CD14-positive monocyte (primary cell): ENCODE results near the gene SLC22A14. TPM values are rescaled to one million over a fixed set of nuclear protein-coding genes. Genes with fewer than 3 reads are reported as not detected.

Experiments
- DNase-seq, 3 donors: peaks; one replicate each; pipeline ENCODE4 v3.0.0-alpha.2; 2011 to 2022
- H2AFZ ChIP-seq: 2 replicates; pipeline ENCODE4 v1.6.0; 2012; ENCODE audit warnings: mild to moderate bottlenecking, low read depth, low read length, inconsistent platforms; ENCODE audit not compliant: insufficient read depth, poor library complexity, severe bottlenecking
- H3K27ac ChIP-seq, 2 donors: 1 replicate in 1 of 2; 2 replicates in 1 of 2; pipeline ENCODE4 v1.5.1; 2012 to 2013; ENCODE audit warnings: low read length in 2 of 2, control low read depth in 1 of 2, inconsistent platforms in 1 of 2, low read depth in 1 of 2, mild to moderate bottlenecking in 1 of 2
- H3K27me3 ChIP-seq, 2 donors: one replicate each; pipeline versions ENCODE4 v1.6.0 to v1.6.1; 2011 to 2013; ENCODE audit warnings: low read length in 2 of 2; ENCODE audit not compliant: control insufficient read depth in 2 of 2, insufficient read depth in 2 of 2
- H3K36me3 ChIP-seq, 2 donors: replicated peaks in 1 of 2; 1 replicate in 1 of 2; 2 replicates in 1 of 2; pipeline versions ENCODE4 v1.5.1 to v1.6.1; 2012 to 2013; ENCODE audit warnings: low read length in 2 of 2, control low read depth in 1 of 2, inconsistent platforms in 1 of 2, mild to moderate bottlenecking in 1 of 2; ENCODE audit not compliant: insufficient read depth in 2 of 2, control insufficient read depth in 1 of 2
- H3K4me1 ChIP-seq, 2 donors: 1 replicate in 1 of 2; 2 replicates in 1 of 2; pipeline versions ENCODE4 v1.5.1 to v1.6.1; 2012 to 2013; ENCODE audit warnings: low read length in 2 of 2, control low read depth in 1 of 2, inconsistent platforms in 1 of 2, mild to moderate bottlenecking in 1 of 2, moderate library complexity in 1 of 2; ENCODE audit not compliant: insufficient read depth in 2 of 2, control insufficient read depth in 1 of 2
- H3K4me2 ChIP-seq: replicated peaks from 2 replicates; pipeline ENCODE3; 2012; ENCODE audit warnings: low read length, moderate library complexity, mild to moderate bottlenecking; ENCODE audit not compliant: poor library complexity, severe bottlenecking; ENCODE audit errors: extremely low read depth
- H3K4me3 ChIP-seq, 3 experiments: fragments of 200-600 bp in 1 of 3; sonication (generic) in 1 of 3; replicated peaks in 1 of 3; 1 replicate in 2 of 3; 2 replicates in 1 of 3; pipeline ENCODE4 v1.5.1; 2011 to 2013; ENCODE audit warnings: low read length in 3 of 3, mild to moderate bottlenecking in 3 of 3, control low read depth in 2 of 3, low read depth in 2 of 3, inconsistent platforms in 1 of 3, moderate library complexity in 1 of 3
- H3K79me2 ChIP-seq: 2 replicates; pipeline ENCODE4 v1.6.0; 2012; ENCODE audit warnings: mild to moderate bottlenecking, control low read depth, inconsistent platforms, low read length, moderate library complexity; ENCODE audit not compliant: insufficient read depth
- H3K9ac ChIP-seq: 2 replicates; pipeline ENCODE4 v1.6.0; 2017; ENCODE audit warnings: low read length, mild to moderate bottlenecking; ENCODE audit not compliant: insufficient read depth, poor library complexity, severe bottlenecking
- H3K9me3 ChIP-seq, 2 donors: replicated peaks in 1 of 2; 1 replicate in 1 of 2; 2 replicates in 1 of 2; pipeline versions ENCODE4 v1.5.1 to v1.6.1; 2012 to 2013; ENCODE audit warnings: low read length in 2 of 2, control low read depth in 1 of 2; ENCODE audit not compliant: control insufficient read depth in 1 of 2, insufficient read depth in 1 of 2
- H4K20me1 ChIP-seq: 2 replicates; pipeline ENCODE4 v1.6.0; 2012; ENCODE audit warnings: mild to moderate bottlenecking, low read length, control low read depth, moderate library complexity; ENCODE audit not compliant: insufficient read depth
- H3K27ac Mint-ChIP-seq, 7 donors: one replicate each; pipeline ENCODE4 v1.8.0; 2020; ENCODE audit warnings: mild to moderate bottlenecking in 7 of 7, mixed read lengths in 7 of 7, moderate library complexity in 6 of 7, inconsistent platforms in 2 of 7
- H3K27me3 Mint-ChIP-seq, 3 donors: one replicate each; pipeline ENCODE4 v1.8.0; 2021 to 2022; ENCODE audit warnings: low read depth in 3 of 3, mild to moderate bottlenecking in 3 of 3, mixed read lengths in 3 of 3, moderate library complexity in 3 of 3, inconsistent platforms in 1 of 3
- H3K36me3 Mint-ChIP-seq, 2 donors: one replicate each; pipeline ENCODE4 v1.8.0; 2020; ENCODE audit warnings: mixed read lengths in 2 of 2, inconsistent platforms in 1 of 2, mild to moderate bottlenecking in 1 of 2
- H3K4me1 Mint-ChIP-seq: one replicate; pipeline ENCODE4 v1.8.0; 2020; ENCODE audit warnings: mild to moderate bottlenecking, mixed read lengths
- H3K4me3 Mint-ChIP-seq, 2 donors: one replicate each; pipeline ENCODE4 v1.8.0; 2020; ENCODE audit warnings: mild to moderate bottlenecking in 2 of 2, mixed read lengths in 2 of 2, moderate library complexity in 1 of 2
- H3K9me3 Mint-ChIP-seq, 7 donors: one replicate each; pipeline ENCODE4 v1.8.0; 2020 to 2022; ENCODE audit warnings: mixed read lengths in 7 of 7, mild to moderate bottlenecking in 6 of 7, moderate library complexity in 6 of 7, inconsistent platforms in 2 of 7
- CTCF ChIP-seq: fragments of 200-600 bp; IDR thresholded peaks from one replicate; pipeline ENCODE4 v1.8.0; 2022; ENCODE audit warnings: antibody characterized with exemption, mild to moderate bottlenecking
- WGBS: methylation state at CpG from one replicate; pipeline ENCODE4 v1.1.5; 2013; ENCODE audit warnings: missing lambda C conversion rate; ENCODE audit not compliant: insufficient coverage; 5-methylcytosine and 5-hydroxymethylcytosine counted together
- intact Hi-C, 2 donors: fragments of 100-400 bp; cut with micrococcal nuclease; formaldehyde crosslinking; loops; one replicate each; pipeline versions ENCODE4 v1.15.0 to v1.15.1; 2023
- polyA plus RNA-seq, 3 donors: library from polyadenylated mRNA; depleted of rRNA in 1 of 3; unstranded in 2 of 3; stranded (reverse) in 1 of 3; fragments of 300-500 nt in 2 of 3; fragments of >200 nt in 1 of 3; fragmentation: Illumina TruSeq in 2 of 3; gene quantifications; 1 replicate in 2 of 3; 2 replicates in 1 of 3; pipeline ENCODE4 v1.2.3, GENCODE V29; 2012 to 2021

Gene SLC22A14
- polyA plus RNA-seq, 3 donors = 0.45 TPM; not detected in 2

DNA sequence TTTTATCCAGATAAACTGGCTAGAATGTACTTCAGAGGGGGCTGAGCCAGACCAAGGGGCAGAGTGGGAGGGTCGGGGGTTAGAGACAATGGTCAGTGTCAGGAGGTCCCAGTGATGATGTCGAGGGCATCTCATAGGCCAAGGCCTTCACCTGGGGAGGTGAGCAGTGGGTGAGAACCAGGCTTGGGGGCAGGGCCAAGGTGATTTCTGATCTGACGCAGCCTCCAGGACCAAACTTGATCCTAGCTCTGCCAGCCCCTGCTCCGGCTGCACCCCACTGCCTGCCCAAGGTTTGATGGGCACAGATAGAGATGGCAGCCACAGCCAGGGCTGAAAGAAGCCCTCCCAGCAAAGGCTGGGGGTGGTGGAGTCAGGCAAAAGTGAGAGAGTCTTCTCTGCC, 79.4 kb downstream of the SLC22A14 start:
- Histone ChIP-seq H3K27ac (no peak overlapping the region), H3K4me2 (no peak overlapping the region), H3K9me3 (no peaks in the 10 kb centered on the region), H2AFZ (no peak overlapping the region), H4K20me1 (no peaks in the 10 kb centered on the region), H3K4me3 (no peak overlapping the region), H3K4me1 (no peaks in the 10 kb centered on the region), H3K36me3 (peaks cover 2 to 5% of the 10 kb centered on the region in 2 donors), H3K9ac (no peak overlapping the region), H3K79me2 (no peaks in the 10 kb centered on the region), H3K27me3 (no peaks in the 10 kb centered on the region)
- H3K36me3 Mint-ChIP-seq = peaks cover 27 to 38% of the 10 kb centered on the region in 2 donors
- no peak for TF ChIP-seq CTCF
- H3K4me1 Mint-ChIP-seq = no peaks in the 10 kb centered on the region
- DNase-seq = no peak
- peaks cover 0 to 4% (median 2%) of the 10 kb centered on the region in 7 donors for H3K9me3 Mint-ChIP-seq
- H3K27ac Mint-ChIP-seq = peak overlapping the region in 1 of 7 donors; percentile 49
- intact Hi-C loops = no loop called here
- H3K4me3 Mint-ChIP-seq = no peak overlapping the region
- 67% methylated on average over 4 of the region's 4 CpGs for WGBS
- H3K27me3 Mint-ChIP-seq = peaks cover 0 to 1% (median 0%) of the 10 kb centered on the region in 3 donors

- WGBS = 100% methylated on average over 3 of the region's 9 CpGs
- DNase-seq = no peak
- no peak overlapping the region for H3K4me3 ChIP-seq
- H3K79me2 ChIP-seq = no peaks in the 10 kb centered on the region
- H3K27ac ChIP-seq = no peak overlapping the region
- no peaks in the 10 kb centered on the region for H3K9me3 ChIP-seq
- Mint-ChIP-seq H3K27ac (peak overlapping the region in 1 of 7 donors; percentile 28), H3K9me3 (peaks cover 0 to 2% (median 0%) of the 10 kb centered on the region in 7 donors), H3K36me3 (peaks cover 31 to 38% of the 10 kb centered on the region in 2 donors), H3K27me3 (no peaks in the 10 kb centered on the region), H3K4me1 (no peaks in the 10 kb centered on the region), H3K4me3 (no peak overlapping the region)
- H2AFZ ChIP-seq = no peak overlapping the region
- H3K4me1 ChIP-seq = no peaks in the 10 kb centered on the region
- peaks cover 2 to 5% of the 10 kb centered on the region in 2 donors for H3K36me3 ChIP-seq
- intact Hi-C loops = no loop called here
- no peak for TF ChIP-seq CTCF
- no peaks in the 10 kb centered on the region for H4K20me1 ChIP-seq
- H3K27me3 ChIP-seq = no peaks in the 10 kb centered on the region
- no peak overlapping the region for H3K4me2 ChIP-seq
- no peak overlapping the region for H3K9ac ChIP-seq
These were observed 80.7 kb downstream of the SLC22A14 start for GRCh38 chr3:38362825-38363224.
